ENCODE results near the gene IL11RA. TPM values are rescaled to one million over a fixed set of nuclear protein-coding genes. Genes with fewer than 3 reads are reported as not detected.
A peak's percentile ranks its signal among the peaks of the same experiment; 100 is the strongest.

The IL11RA gene
- 10 to 100 TPM in 7 of 8 experiments, 1 to 10 TPM in 1; 6.7 to 20.7 (median 12.7) TPM for total RNA-seq

DNA sequence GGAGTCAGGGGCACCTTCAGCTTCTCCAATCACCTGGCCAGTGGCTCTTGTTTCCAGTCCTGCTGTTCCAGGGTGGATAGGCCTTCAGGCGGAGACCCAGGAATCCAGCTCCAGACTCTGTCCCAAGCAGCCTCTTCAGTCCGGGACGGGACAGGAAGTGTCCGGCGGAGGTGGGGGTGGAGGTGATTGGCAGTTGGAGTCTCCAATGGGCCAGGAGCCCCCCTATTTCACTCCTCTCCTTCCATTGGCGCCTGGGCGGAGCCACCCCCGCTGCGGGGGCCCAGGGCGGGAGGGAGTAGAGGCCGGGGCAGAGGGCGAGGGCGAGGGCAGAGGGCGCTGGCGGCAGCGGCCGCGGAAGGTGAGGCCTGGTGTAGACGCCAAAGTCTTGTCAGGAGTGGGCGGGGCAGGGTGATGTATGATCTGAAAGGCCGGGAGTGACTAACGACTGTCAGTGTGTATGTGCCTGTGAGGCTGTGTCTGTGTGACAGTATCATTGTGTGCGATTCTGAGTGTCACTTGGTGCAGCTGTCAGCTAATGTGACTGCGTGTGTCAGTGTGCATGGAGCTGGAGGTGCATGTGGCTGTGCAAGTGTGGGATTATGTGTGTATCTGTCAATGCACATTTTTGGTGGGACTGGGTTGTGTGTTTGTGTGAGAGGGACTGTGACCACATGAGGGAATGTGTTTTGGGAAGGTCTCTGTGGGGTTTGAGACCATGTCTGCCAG, at the start of gene IL11RA:
Gene IL11RA, plus strand, starts transcription at position 310 of the 726 bp plus-strand sequence. CDS start 3,033 bp downstream, outside the sequence.
- peak within 1 kb of the TSS in 4 of 5 donors; percentile 7 to 30 (median 24) for H3K4me3 ChIP-seq
- WGBS, 10 experiments, result 0 to 3% (median 0%) methylated on average over 1 to 6 of the region's 24 CpGs; no CpG with 5 or more reads in 5 of the 10 experiments
- in situ Hi-C loops (cut with MboI; ENCODE audit: low pct_unique_long_range_greater_than_20kb in 2 of 9, low sequenced_read_pairs in 9 of 9, unreplicated experiment in 9 of 9), result no loop called here
- ATAC-seq (replicated peaks in 6 of 8), result peak; percentile 70 to 91 (median 82)
- H3K4me1 ChIP-seq (replicated peaks in 1 of 2), result peaks cover 38 to 51% of the 10 kb centered on the region in 2 donors
- H3K27ac ChIP-seq, result peak within 1 kb of the TSS; percentile 43 to 69

DNA sequence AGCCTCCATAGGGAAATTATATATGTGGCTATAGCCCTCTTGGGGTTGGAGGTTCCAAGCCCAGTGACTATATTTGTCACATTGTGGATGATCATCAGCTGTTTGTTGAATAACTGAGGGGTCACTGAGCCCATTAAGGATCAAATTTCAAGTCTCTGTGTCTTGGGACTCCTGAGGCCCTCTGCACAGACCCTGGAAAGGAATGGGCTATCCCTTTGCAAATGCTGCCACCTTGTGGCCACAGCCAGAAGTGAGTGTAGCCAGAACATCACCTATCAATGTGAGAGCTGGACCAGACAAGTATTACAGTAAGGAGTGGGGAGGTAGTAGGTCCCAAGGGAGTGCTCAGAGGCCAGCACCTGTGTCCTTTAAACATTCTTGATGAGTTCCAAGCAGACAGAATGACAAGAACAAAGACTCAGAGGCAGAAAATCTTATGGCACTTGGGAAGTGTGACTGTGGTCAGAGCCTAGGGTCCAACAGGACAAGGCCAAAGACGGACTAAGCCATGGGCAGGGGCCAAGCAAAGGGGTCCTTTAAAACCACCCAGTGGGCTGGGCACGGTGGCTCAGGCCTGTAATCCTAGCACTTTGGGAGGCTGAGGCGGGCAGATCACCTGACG, 48.3 kb upstream of the IL11RA start:
- 40 to 100% (median 70%) methylated on average over 1 to 4 of the region's 4 CpGs; no CpG with 5 or more reads in 6 of the 10 experiments for WGBS, 10 experiments
- in situ Hi-C loops (cut with MboI; ENCODE audit: low pct_unique_long_range_greater_than_20kb in 2 of 9, low sequenced_read_pairs in 9 of 9, unreplicated experiment in 9 of 9), result loop anchor here in 1 of 9 experiments (10.0 kb wide), 1 partner anchor 169 kb away; no protein-coding TSS in a partner anchor
- ATAC-seq (replicated peaks in 6 of 8), result peak; percentile 61 to 91 (median 86)
- Histone ChIP-seq H3K4me3 (no peak overlapping the region), H3K4me1 (replicated peaks in 1 of 2) (peaks cover 18 to 33% of the 10 kb centered on the region in 2 donors), H3K27ac (no peak overlapping the region)

DNA sequence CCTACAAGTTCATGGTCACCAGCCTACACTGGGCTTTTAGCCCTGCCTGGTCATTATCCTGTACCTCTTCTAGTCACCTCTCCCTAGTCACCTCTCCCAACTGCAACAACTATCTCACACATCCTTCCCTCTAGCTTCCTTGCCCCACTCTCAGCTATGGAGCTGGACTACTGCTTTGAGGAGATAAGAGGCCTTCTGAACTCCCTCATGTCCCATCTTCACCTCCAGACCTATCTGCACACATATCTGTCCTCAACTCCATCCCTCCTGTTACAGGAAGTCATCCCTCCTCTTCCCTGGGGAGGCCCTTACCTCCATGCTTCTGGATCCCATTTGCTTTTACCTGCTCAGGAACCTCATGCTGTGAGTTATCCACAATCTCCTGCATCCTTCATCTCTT, 45.8 kb upstream of the IL11RA start:
- in situ Hi-C loops (cut with MboI; ENCODE audit: low pct_unique_long_range_greater_than_20kb in 2 of 9, low sequenced_read_pairs in 9 of 9, unreplicated experiment in 9 of 9), result loop anchor here in 1 of 9 experiments (10.0 kb wide), 1 partner anchor 171 kb away; no protein-coding TSS in a partner anchor
- Histone ChIP-seq H3K4me3 (no peak overlapping the region), H3K27ac (peak overlapping the region; percentile 62 to 72), H3K4me1 (replicated peaks in 1 of 2) (peaks cover 28 to 41% of the 10 kb centered on the region in 2 donors)
- no peak for ATAC-seq (replicated peaks in 6 of 8)

DNA sequence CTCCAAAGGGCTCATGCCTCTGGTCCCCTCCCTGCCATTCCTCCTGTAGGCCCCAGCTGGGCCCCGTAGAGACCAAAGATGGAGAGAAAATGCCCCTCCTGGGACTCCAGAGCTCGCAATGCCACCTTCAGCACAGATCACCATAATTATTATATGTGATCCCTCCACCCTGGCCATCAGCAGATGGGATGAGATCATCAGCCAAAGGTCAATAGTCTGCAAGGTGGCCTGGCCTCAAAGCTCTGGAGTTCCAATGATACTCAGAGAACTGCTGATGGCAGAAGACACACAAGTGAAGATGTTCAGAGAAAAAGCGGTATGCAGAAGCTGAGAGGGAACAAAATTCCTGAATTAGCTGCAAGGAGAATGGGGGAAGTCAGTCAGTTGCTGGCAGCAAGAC, 45.1 kb upstream of the IL11RA start:
- peak in 5 of 8 experiments; percentile 26 to 59 (median 49) for ATAC-seq (replicated peaks in 6 of 8)
- Histone ChIP-seq H3K4me3 (no peak overlapping the region), H3K4me1 (replicated peaks in 1 of 2) (peaks cover 27 to 37% of the 10 kb centered on the region in 2 donors), H3K27ac (peak overlapping the region; percentile 62 to 72)
- WGBS, 10 experiments, result 40 to 100% (median 57%) methylated on average over 1 to 3 of the region's 3 CpGs; no CpG with 5 or more reads in 4 of the 10 experiments
- in situ Hi-C loops (cut with MboI; ENCODE audit: low pct_unique_long_range_greater_than_20kb in 2 of 9, low sequenced_read_pairs in 9 of 9, unreplicated experiment in 9 of 9), result loop anchor here in 1 of 9 experiments (10.0 kb wide), 1 partner anchor 172 kb away; no protein-coding TSS in a partner anchor

DNA sequence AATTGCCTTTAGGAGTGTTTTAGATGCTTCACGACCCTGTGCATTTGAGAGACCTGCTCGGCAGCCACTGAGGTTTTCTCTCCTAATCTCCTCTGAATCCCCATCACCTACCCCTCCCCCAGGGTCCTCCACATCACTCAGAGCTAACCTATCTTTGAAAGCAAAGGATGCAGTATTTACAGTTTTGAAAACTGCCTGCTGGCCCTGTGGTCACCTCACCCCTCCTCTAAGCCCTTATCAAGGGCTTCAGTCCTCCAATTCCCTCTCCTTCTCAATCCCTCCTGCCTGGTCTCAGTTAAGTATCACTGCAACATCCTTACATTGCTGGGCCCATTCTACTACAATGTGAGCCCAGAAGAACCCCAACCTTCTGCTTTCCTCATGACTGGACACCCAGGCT, 44.7 kb upstream of the IL11RA start:
- in situ Hi-C loops (cut with MboI; ENCODE audit: low pct_unique_long_range_greater_than_20kb in 2 of 9, low sequenced_read_pairs in 9 of 9, unreplicated experiment in 9 of 9), result loop anchor here in 1 of 9 experiments (10.0 kb wide), 1 partner anchor 173 kb away; no protein-coding TSS in a partner anchor
- Histone ChIP-seq H3K27ac (peak overlapping the region; percentile 62 to 72), H3K4me1 (replicated peaks in 1 of 2) (peaks cover 24 to 34% of the 10 kb centered on the region in 2 donors), H3K4me3 (no peak overlapping the region)
- 25 to 92% (median 60%) methylated on average over 1 to 2 of the region's 2 CpGs; no CpG with 5 or more reads in 3 of the 10 experiments for WGBS, 10 experiments
- no peak for ATAC-seq (replicated peaks in 6 of 8)

DNA sequence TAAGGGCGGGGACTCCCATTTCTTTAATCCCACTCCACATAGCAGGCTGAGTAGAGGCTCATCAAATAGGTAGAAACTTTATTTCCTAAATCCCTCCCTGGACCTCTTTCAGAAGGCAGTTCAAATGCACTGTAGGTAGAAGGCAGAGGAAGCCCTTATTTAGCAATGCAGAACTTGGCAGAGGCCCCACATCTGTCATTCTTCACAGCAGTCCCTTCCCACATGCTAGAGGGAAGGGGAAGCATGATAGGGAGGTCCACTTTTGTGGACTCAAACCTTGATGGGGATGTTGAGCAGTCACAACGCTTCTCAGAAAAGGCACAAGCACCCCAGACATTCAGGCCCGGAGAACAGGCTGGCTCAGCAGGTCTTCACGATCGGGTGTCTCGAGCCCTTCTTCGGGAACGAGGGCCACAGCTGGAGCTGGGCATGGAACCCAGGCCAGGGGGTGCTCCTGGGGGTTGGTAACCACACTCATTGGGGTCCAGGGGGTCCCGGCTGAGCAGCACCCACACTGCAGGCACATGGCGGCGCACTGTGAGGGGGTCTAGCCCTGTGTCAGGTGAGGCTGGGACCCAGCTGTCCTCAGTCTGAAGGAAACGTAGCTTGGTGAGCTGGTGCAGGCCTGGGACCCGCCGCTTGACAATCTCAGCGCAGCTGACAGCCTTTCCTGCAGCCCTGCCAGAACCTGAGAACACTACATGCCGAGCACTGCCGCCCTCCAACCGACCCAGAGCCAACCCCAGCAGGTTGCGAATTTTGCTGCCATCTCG, 41.4 kb upstream of the IL11RA start:
- Histone ChIP-seq H3K4me1 (replicated peaks in 1 of 2) (peaks cover 31 to 33% of the 10 kb centered on the region in 2 donors), H3K27ac (no peak overlapping the region), H3K4me3 (peak overlapping the region in 2 of 5 donors; percentile 58 to 90)
- in situ Hi-C loops (cut with MboI; ENCODE audit: low pct_unique_long_range_greater_than_20kb in 2 of 9, low sequenced_read_pairs in 9 of 9, unreplicated experiment in 9 of 9), result no loop called here
- WGBS, 10 experiments, result 83 to 100% (median 94%) methylated on average over 1 to 2 of the region's 20 CpGs; no CpG with 5 or more reads in 4 of the 10 experiments
- ATAC-seq (replicated peaks in 6 of 8), result no peak

DNA sequence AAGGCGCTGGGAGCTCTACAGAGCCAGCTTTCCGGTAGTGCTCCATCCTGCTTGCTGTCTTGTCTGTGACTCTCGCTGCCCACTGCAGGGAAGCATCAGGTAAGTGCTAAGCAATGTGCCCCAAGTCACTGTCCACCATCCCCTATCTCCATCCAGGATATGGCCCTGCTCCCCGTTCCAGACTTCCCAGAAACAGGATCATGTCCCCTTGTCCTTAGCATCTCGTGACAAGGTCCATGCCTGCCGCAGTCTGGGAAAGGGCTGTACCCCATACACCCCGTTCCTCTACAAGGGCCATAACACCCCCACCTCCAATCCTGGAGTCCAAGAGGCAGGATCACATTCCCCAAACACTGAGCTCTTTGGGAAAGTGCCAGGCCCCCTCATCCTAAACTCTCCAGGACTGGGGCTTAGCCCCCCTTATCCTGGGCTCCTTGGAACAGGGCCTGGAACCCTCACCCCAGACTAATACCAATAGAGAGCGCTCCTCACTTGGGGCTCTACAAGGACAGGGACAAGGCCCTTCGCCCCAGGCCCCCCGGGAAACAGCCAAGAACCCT, 40.7 kb upstream of the IL11RA start:
- WGBS, 10 experiments, result 0 to 43% (median 27%) methylated on average over 1 to 2 of the region's 10 CpGs; no CpG with 5 or more reads in 7 of the 10 experiments
- H3K4me3 ChIP-seq, result peak overlapping the region; percentile 45 to 90 (median 58)
- H3K4me1 ChIP-seq (replicated peaks in 1 of 2), result peaks cover 31% of the 10 kb centered on the region in 2 donors
- peak overlapping the region; percentile 81 to 82 for H3K27ac ChIP-seq
- peak; percentile 12 to 39 (median 18) for ATAC-seq (replicated peaks in 6 of 8)
- in situ Hi-C loops (cut with MboI; ENCODE audit: low pct_unique_long_range_greater_than_20kb in 2 of 9, low sequenced_read_pairs in 9 of 9, unreplicated experiment in 9 of 9), result no loop called here

DNA sequence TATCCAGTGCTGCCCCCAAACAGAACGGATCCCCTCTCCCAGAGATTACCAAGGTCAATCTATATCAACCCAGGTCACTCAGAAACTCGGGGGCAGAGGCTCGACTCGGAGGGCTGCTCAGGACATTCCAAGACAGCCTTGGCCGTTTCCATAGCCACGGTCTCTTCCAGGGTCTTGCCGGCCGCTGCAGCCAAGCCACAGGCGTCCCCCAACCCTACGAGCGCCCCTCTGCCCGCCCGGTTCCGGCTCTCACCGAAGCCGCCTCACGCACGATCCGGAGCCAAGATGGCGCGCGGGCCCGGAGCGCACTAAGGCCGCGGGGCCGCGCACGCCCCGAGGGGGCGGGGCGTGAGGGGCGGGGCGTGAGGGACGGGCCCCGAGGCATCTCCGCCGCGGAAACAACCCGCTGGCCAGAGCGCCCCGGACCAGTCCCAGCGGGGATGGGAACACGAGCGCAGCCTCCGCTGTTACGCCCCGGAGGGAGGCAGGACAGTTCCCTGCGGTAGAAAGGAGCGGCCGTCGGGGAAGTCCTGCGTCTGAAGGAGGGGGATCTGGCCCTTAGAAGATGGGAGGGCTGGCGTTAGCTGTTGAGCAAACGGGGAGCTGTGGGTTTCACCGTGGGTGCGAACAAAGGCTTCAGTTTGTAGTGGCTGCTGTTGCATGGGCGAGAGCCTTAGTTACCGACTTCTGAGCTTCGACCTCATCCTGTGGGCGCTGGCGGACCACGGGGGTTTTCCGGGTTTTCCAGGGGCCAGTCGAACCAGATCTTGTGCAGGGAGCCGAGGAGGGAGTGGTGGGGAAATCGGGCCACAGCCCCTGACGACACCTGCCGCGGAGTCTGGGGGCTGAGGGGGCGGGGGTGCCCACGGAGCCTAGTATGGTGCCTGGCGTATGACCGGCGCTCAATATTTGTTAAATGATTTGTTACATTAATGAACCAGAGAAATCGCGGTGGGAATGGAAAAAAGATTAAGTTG, 39.9 kb upstream of the IL11RA start, which contains the start of gene RPP25L:
Gene RPP25L, minus strand, starts transcription at position 287 of the 977 bp plus-strand sequence. CDS start 801 bp downstream, outside the sequence.
- peak within 1 kb of the TSS; percentile 45 to 90 (median 58) for H3K4me3 ChIP-seq
- peaks cover 23% of the 10 kb centered on the region in 2 donors for H3K4me1 ChIP-seq (replicated peaks in 1 of 2)
- in situ Hi-C loops (cut with MboI; ENCODE audit: low pct_unique_long_range_greater_than_20kb in 2 of 9, low sequenced_read_pairs in 9 of 9, unreplicated experiment in 9 of 9), result no loop called here
- peak within 1 kb of the TSS; percentile 81 to 82 for H3K27ac ChIP-seq
- 0 to 3% (median 0%) methylated on average over 1 to 7 of the region's 77 CpGs; no CpG with 5 or more reads in 6 of the 10 experiments for WGBS, 10 experiments
- peak; percentile 82 to 92 (median 92) for ATAC-seq (replicated peaks in 6 of 8)

DNA sequence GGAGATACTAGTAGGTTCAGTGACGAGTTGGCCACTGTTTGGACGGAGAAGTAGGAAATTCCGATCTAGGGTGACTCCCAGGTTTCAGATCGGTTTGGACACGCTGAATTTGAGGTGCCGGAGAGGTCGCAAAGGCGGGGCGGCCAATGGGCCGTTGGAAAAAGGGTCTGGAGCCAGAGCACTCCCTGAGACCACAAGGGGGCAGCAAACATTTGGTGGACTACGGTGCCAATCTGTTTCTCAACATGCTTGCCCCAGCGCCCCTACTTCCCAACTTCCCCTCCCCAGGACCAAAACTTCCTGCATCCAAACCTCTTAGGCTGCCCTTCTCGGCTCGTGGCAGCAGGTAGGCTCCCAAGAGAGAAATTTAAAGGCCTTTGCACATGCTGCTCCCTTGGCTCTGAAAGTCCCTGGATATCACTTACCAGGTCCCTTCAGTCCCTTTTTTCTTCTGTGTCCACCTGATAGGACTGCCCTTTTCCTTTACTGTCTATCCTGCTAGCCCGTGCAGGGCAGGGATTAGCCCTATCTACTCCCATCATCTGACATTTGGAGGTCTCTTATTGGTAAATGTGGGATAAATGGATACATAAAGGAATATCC, 39.1 kb upstream of the IL11RA start:
- in situ Hi-C loops (cut with MboI; ENCODE audit: low pct_unique_long_range_greater_than_20kb in 2 of 9, low sequenced_read_pairs in 9 of 9, unreplicated experiment in 9 of 9), result no loop called here
- peak; percentile 10 to 62 (median 28) for ATAC-seq (replicated peaks in 6 of 8)
- Histone ChIP-seq H3K4me3 (peak overlapping the region; percentile 45 to 90 (median 58)), H3K4me1 (replicated peaks in 1 of 2) (peaks cover 15 to 19% of the 10 kb centered on the region in 2 donors), H3K27ac (peak overlapping the region; percentile 81 to 82)
- WGBS, 10 experiments, result 0 to 40% (median 2%) methylated on average over 1 to 7 of the region's 15 CpGs; no CpG with 5 or more reads in 2 of the 10 experiments

DNA sequence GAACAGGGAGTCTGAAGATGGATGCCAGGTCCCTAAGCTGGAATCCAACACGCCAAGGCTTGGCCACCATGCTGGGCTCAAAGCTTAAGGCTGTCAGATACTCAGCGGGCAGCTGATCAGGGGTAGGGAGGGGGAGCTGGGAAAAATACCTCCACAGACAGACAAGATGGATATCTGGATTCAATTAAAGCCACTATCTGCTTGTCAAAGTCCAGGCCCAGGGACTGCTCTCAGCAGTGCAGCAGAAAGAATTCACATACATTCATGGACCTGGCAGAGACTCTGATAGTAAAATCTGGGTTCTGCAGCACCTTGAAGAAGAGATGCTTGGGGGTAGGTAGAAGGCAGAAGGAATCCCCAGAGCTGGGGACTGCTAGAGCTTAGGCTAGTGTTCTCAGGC, 36.9 kb upstream of the IL11RA start:
- no peak overlapping the region for H3K4me3 ChIP-seq
- WGBS, 10 experiments, result 90 to 100% (median 90%) methylated on average over 2 of the region's 2 CpGs; no CpG with 5 or more reads in 7 of the 10 experiments
- H3K27ac ChIP-seq, result no peak overlapping the region
- peaks cover 21 to 23% of the 10 kb centered on the region in 2 donors for H3K4me1 ChIP-seq (replicated peaks in 1 of 2)
- no peak for ATAC-seq (replicated peaks in 6 of 8)
- in situ Hi-C loops (cut with MboI; ENCODE audit: low pct_unique_long_range_greater_than_20kb in 2 of 9, low sequenced_read_pairs in 9 of 9, unreplicated experiment in 9 of 9), result no loop called here
